GM20431 (cell line): ENCODE data around the gene INSIG1.

Experiments
- in situ Hi-C: fragments of 300-500 bp; cut with MseI, MboI; formaldehyde crosslinking; loops from one replicate; pipeline ENCODE4 v1.15.0; 2020; ENCODE audit warnings: low sequenced_read_pairs; ENCODE audit not compliant: unreplicated experiment

The INSIG1 gene

DNA sequence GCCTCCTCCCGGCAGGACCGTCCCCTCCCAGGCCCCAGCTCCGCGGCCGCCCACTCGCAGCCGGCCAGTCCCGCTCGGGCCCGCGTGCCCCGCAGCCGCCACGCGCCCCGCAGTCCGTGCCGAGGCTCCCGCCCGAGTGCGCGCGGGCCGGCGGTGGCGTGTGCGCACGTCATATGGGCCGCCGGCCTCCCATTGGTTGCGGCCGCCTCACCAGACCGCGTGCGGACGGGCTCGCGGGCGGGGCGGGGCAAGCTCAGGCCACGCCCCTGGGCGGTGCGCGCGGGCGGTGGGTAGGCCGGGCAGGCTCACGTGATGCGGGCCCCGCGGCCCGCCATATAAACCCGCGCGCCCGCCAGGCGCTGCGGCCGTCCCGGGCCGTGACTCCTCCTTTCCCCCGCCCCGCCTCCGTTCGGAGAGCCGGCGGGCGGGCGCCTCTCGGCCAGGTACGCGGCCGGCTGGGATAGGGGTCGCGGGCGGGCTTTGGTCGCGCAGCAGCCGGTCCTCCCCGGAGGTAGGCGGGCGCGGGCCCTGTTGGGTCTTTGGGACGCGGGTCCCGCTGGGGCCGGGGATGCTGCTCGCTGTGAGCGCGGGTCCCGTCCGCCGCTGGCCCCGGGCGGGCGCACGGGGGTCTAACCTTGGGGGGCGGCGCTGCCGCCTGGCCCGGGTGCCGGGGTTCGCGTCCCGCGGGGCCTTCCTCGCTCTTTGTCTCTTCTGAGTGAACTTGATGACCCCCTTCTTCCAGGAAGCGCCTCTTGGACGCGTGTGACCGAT is at the start of gene INSIG1:
Gene INSIG1 (plus strand): TSS at position 362 of the 771 bp plus-strand sequence. CDS start 408 bp downstream, at position 770.
- in situ Hi-C loops, result no loop called here

- in situ Hi-C loops, result no loop called here
Measured at GRCh38 chr7:155248366-155248756, 49.3 kb upstream of the INSIG1 start.

- in situ Hi-C loops, result no loop called here
Measured at GRCh38 chr7:155251831-155252230, 45.8 kb upstream of the INSIG1 start.

GRCh38 chr7:155252444-155252887 is 45.2 kb upstream of the INSIG1 start:
- in situ Hi-C loops, result no loop called here

GRCh38 chr7:155252892-155253501 is 44.7 kb upstream of the INSIG1 start:
- in situ Hi-C loops, result no loop called here

DNA sequence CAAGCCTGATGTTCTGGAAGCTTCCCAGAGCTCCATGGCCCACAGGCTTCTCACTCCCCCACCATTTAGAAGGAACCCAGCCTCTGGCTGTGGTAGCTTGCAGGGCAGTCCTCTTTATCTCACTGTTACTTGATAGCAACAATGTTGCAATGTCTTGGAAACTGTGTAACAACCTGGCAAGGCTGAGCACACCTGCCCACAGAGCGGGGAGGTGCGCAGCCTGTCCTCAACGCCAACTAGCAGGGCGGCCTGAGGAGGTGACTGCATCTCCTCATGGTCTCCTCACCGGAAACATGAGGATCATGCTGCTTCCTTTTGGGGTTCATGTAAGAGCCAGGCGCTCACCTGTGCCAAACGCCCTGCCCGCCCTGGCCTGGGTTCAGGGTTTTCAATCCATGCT is 43.7 kb upstream of the INSIG1 start:
- in situ Hi-C loops, result no loop called here

DNA sequence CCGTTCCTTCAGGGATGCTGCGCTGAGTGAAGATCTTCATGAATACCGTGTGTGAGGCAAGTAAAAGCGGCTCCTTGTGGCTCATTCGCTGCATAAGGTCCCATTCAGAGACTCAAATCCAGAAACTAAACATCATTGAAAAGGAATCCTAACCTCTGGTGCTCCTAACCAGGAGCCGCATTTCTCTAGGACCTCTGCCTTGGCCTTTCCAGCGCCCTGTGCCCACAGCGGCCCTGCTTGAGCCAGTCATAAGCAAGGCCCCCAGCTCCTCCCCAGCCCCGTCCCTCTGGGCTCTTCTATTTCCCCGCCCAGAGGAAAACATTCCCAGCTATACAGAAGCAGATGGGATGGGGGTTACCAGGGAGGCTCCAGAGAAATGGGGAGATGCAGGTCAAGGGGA is 42.6 kb upstream of the INSIG1 start:
- in situ Hi-C loops, result no loop called here

- in situ Hi-C loops, result no loop called here
Measured at GRCh38 chr7:155255621-155256020, 42.1 kb upstream of the INSIG1 start.

DNA sequence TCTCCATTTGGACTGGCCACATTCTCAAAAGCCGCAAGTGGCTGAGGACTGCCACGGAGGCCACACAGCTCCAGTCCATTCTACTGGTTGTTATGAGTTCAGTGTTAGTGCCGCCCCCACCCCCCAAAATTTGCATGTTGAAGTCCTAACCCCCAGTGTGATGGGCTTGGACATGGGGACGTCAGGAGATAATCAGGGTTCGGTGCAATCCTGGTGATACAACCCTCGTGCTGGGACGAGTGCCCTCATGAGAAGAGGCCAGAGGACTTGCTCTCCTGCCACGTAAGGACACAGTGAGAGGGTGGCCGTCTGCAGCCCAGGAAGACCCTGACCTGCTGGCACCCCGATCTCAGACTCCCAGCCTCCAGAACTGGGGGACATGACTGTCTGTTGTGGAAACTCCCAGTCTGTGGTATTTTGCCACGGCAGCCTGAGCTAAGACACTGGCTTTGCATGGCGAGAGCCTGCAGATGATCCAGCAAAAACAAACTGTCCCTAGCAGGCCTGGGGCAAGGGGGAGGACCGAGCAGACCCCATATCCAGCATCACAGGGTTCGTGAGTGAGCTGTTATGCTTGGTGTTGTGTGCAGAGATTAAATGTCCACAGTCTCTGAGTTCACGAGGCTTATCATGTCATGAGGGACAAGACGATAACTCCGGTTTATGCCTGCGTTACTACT is 41.5 kb upstream of the INSIG1 start:
- in situ Hi-C loops, result no loop called here

GRCh38 chr7:155256761-155257481 is 40.8 kb upstream of the INSIG1 start:
- in situ Hi-C loops, result no loop called here

- in situ Hi-C loops, result no loop called here
Measured at GRCh38 chr7:155257482-155258225, 40.0 kb upstream of the INSIG1 start.

GRCh38 chr7:155258226-155258560 is 39.5 kb upstream of the INSIG1 start:
- in situ Hi-C loops, result no loop called here

- in situ Hi-C loops, result no loop called here
Measured at GRCh38 chr7:155259866-155260497, 37.7 kb upstream of the INSIG1 start.

DNA sequence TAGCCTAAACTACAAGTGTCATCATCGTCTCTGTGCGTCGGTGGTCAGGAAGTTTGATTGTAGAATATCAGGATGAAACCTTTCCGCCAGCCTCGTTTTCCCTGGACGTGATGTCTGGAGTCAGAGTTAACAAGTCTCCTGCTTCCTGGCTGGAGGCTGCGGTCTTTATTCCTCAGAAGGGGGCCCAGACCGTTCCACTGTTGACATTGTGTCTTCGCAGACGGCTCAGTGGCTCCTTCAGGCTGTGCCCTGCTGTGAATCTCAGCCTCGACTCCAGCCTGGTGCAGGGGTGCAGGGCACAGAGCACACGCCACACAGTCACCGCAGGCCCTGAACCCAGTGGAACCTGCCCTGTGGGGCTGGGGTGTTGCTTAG is 37.2 kb upstream of the INSIG1 start:
- in situ Hi-C loops, result no loop called here

GRCh38 chr7:155261031-155261985 is 36.4 kb upstream of the INSIG1 start:
- in situ Hi-C loops, result no loop called here

DNA sequence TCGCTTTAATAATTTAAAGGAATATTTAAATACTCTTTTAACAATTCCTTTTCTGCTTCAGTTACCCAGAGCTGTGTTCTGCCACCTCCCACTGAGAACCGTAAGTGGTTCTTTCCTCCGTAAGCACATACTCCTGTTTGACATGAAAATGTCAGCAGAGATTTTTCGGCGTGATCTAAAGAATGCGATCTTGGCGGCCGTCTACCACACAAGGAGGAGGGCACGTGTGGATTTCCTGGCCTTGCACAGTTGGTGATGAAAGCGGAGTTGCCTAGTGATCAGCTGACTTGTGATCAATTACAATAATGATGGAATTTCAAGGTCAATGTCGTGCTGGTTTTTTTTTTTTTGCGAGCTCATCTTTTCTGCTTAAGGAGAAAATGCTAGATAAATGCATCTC is 35.6 kb upstream of the INSIG1 start:
- in situ Hi-C loops, result no loop called here

GRCh38 chr7:155263051-155263450 is 34.6 kb upstream of the INSIG1 start:
- in situ Hi-C loops, result no loop called here

DNA sequence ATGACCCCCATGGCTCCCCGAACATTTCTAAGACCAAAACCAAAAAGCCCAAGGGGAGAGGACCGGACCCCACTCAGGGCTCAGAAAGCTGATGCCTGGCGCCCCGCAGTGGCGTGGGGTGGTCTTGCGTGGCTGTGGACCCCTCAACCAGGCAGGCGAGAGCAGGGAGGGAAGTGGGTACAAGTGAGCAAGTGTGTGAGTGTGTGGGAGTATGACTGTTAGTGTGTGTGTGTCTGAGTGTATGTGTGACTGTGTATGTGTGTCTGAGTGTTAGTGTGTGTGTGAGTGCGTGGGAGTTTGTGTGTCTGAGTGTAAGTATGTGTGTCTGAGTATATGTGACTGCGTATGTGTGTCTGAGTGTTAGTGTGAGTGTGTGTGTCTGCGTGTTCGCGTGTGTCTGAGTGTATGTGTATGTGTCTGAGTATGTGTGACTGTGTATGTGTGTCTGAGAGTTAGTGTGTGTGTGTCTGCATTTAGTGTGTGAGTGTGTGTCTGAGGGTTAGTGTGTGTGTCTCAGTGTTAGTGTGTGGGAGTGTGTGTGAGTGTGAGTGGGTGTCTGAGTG is 34.0 kb upstream of the INSIG1 start:
- in situ Hi-C loops, result no loop called here
